ENCODE data around the gene AGK.

DNA sequence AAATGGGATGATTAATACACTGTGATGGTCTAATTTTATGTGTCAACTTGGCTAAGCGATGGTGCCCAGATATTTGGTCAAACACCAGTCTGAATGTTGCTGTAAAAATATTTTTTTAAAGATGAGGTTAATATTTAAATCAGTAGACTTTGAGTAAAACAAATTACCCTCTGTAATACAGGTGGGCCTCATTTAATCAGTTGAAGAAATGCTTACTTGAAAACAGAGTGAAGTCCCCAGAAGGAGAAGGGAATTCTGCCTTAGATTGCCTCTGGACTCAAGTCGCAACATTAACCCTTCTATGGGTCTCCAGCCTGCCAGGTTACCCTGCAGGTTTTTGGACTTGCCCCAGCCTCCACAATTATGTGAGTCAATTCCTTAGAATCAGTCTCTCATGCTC is 49.8 kb upstream of the AGK start:
- TF ChIP-seq, protein P1, sequence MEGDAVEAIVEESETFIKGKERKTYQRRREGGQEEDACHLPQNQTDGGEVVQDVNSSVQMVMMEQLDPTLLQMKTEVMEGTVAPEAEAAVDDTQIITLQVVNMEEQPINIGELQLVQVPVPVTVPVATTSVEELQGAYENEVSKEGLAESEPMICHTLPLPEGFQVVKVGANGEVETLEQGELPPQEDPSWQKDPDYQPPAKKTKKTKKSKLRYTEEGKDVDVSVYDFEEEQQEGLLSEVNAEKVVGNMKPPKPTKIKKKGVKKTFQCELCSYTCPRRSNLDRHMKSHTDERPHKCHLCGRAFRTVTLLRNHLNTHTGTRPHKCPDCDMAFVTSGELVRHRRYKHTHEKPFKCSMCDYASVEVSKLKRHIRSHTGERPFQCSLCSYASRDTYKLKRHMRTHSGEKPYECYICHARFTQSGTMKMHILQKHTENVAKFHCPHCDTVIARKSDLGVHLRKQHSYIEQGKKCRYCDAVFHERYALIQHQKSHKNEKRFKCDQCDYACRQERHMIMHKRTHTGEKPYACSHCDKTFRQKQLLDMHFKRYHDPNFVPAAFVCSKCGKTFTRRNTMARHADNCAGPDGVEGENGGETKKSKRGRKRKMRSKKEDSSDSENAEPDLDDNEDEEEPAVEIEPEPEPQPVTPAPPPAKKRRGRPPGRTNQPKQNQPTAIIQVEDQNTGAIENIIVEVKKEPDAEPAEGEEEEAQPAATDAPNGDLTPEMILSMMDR (conservative IDR thresholded peaks at IDR 0.05) = no peak
- no peak for TF ChIP-seq EZH2 (IDR thresholded peaks at IDR 0.05; ENCODE audit: low read depth)

Measured in PC-9 (cell line).